Measurements from ENCODE around the gene CDH26.

The CDH26 gene

GRCh38 chr20:59942245-59942644 is 16.0 kb upstream of the CDH26 start:
- Mint-ChIP-seq H3K36me3 (ENCODE audit: low read depth) (peaks cover 19% of the 10 kb centered on the region), H3K27me3 (ENCODE audit: low read depth, poor library complexity) (peaks cover 11% of the 10 kb centered on the region), H3K27ac (peak overlapping the region; percentile 42), H3K4me3 (peak overlapping the region; percentile 95), H3K4me1 (peaks cover 70% of the 10 kb centered on the region), H3K9me3 (no peaks in the 10 kb centered on the region)
- DNase-seq, result no peak
- no peak for TF ChIP-seq CTCF (IDR thresholded peaks at IDR 0.05)

GRCh38 chr20:59944726-59945125 is 13.5 kb upstream of the CDH26 start:
- H3K9me3 Mint-ChIP-seq, result no peaks in the 10 kb centered on the region
- H3K4me3 Mint-ChIP-seq, result no peak overlapping the region
- H3K36me3 Mint-ChIP-seq (ENCODE audit: low read depth), result peaks cover 11% of the 10 kb centered on the region
- H3K4me1 Mint-ChIP-seq, result peaks cover 62% of the 10 kb centered on the region
- no peaks in the 10 kb centered on the region for H3K27me3 Mint-ChIP-seq (ENCODE audit: low read depth, poor library complexity)
- peak overlapping the region; percentile 53 for H3K27ac Mint-ChIP-seq
- DNase-seq, result no peak
- TF ChIP-seq CTCF (IDR thresholded peaks at IDR 0.05), result no peak

- peaks cover 62% of the 10 kb centered on the region for H3K4me1 Mint-ChIP-seq
- H3K27ac Mint-ChIP-seq, result peak overlapping the region; percentile 74
- DNase-seq, result no peak
- peak overlapping the region; percentile 19 for H3K4me3 Mint-ChIP-seq
- H3K36me3 Mint-ChIP-seq (ENCODE audit: low read depth), result peaks cover 11% of the 10 kb centered on the region
- TF ChIP-seq CTCF (IDR thresholded peaks at IDR 0.05), result no peak
- no peaks in the 10 kb centered on the region for H3K27me3 Mint-ChIP-seq (ENCODE audit: low read depth, poor library complexity)
- H3K9me3 Mint-ChIP-seq, result no peaks in the 10 kb centered on the region
These were observed 13.0 kb upstream of the CDH26 start for GRCh38 chr20:59945175-59945574.

GRCh38 chr20:59945731-59946130 is 12.5 kb upstream of the CDH26 start:
- DNase-seq, result no peak
- H3K27me3 Mint-ChIP-seq (ENCODE audit: low read depth, poor library complexity), result no peaks in the 10 kb centered on the region
- peak overlapping the region; percentile 74 for H3K27ac Mint-ChIP-seq
- peaks cover 11% of the 10 kb centered on the region for H3K36me3 Mint-ChIP-seq (ENCODE audit: low read depth)
- no peaks in the 10 kb centered on the region for H3K9me3 Mint-ChIP-seq
- H3K4me1 Mint-ChIP-seq, result peaks cover 59% of the 10 kb centered on the region
- TF ChIP-seq CTCF (IDR thresholded peaks at IDR 0.05), result no peak
- H3K4me3 Mint-ChIP-seq, result peak overlapping the region; percentile 19

GRCh38 chr20:59947376-59947775 is 10.8 kb upstream of the CDH26 start:
- TF ChIP-seq CTCF (IDR thresholded peaks at IDR 0.05), result no peak
- peaks cover 11% of the 10 kb centered on the region for H3K36me3 Mint-ChIP-seq (ENCODE audit: low read depth)
- no peaks in the 10 kb centered on the region for H3K27me3 Mint-ChIP-seq (ENCODE audit: low read depth, poor library complexity)
- no peak for DNase-seq
- no peak overlapping the region for H3K4me3 Mint-ChIP-seq
- no peak overlapping the region for H3K27ac Mint-ChIP-seq
- H3K4me1 Mint-ChIP-seq, result peaks cover 53% of the 10 kb centered on the region
- no peaks in the 10 kb centered on the region for H3K9me3 Mint-ChIP-seq

GRCh38 chr20:59948212-59948611 is 10.0 kb upstream of the CDH26 start:
- TF ChIP-seq CTCF (IDR thresholded peaks at IDR 0.05), result no peak
- no peak for DNase-seq
- H3K27me3 Mint-ChIP-seq (ENCODE audit: low read depth, poor library complexity), result no peaks in the 10 kb centered on the region
- H3K27ac Mint-ChIP-seq, result no peak overlapping the region
- no peaks in the 10 kb centered on the region for H3K9me3 Mint-ChIP-seq
- H3K4me1 Mint-ChIP-seq, result peaks cover 51% of the 10 kb centered on the region
- peaks cover 11% of the 10 kb centered on the region for H3K36me3 Mint-ChIP-seq (ENCODE audit: low read depth)
- no peak overlapping the region for H3K4me3 Mint-ChIP-seq
